ENCODE measurements around the gene GPD2.

GPD2 gene

DNA sequence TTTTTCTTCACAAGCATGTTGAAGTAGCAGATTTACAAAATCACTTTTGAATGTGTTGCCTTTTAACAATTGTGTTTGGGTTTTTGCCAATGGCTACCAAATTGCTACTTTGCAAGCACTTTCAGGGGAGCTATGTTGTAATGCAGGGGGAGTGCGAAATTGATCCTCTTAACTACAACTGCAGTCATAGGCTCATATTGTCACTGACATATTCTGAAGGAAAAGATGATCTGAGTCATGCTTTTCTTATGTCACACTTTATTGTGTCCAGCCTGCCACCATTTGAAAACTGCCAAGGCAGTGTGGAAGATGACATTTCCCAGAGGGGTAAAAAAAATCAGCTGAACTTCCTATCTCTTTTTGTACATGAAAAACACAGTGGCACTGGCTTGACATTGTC, 74.9 kb downstream of the GPD2 start:
- no peak overlapping the region for H3K4me3 ChIP-seq (ENCODE audit: low read depth, low read length)
- TF ChIP-seq POLR2A (IDR thresholded peaks at IDR 0.05; ENCODE audit: extremely low read depth, insufficient read length) (no peak), MYC (IDR thresholded peaks at IDR 0.05; ENCODE audit: low read depth, low read length) (no peak), CTCF (IDR thresholded peaks at IDR 0.05; ENCODE audit: low read depth, low read length) (no peak), MAX (IDR thresholded peaks at IDR 0.05; ENCODE audit: low read depth, low read length) (no peak)
- no peak for DNase-seq (ENCODE audit: low read depth)

DNA sequence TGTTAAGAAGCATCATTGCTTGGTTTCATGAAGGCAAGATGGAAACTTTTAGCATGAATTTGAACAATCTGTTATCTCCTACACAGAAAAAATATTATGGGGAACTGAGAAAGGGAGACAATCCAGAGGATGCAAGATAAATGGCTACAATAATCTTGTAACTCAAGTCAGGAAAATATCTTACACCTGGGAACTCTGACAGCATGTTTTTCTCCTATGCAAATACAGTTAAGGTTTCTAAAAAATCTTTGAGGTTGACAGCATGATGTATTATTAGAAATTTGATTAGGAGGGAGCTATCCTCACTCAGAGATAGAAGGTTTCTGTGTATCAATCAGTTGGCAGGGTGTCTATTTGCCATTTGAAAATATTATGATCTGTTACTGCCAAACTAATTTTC, 75.6 kb downstream of the GPD2 start:
- TF ChIP-seq MAX (IDR thresholded peaks at IDR 0.05; ENCODE audit: low read depth, low read length): no peak
- no peak for TF ChIP-seq CTCF (IDR thresholded peaks at IDR 0.05; ENCODE audit: low read depth, low read length)
- TF ChIP-seq MYC (IDR thresholded peaks at IDR 0.05; ENCODE audit: low read depth, low read length): no peak
- no peak for TF ChIP-seq POLR2A (IDR thresholded peaks at IDR 0.05; ENCODE audit: extremely low read depth, insufficient read length)
- no peak overlapping the region for H3K4me3 ChIP-seq (ENCODE audit: low read depth, low read length)
- no peak for DNase-seq (ENCODE audit: low read depth)

- no peak for TF ChIP-seq MYC (IDR thresholded peaks at IDR 0.05; ENCODE audit: low read depth, low read length)
- TF ChIP-seq CTCF (IDR thresholded peaks at IDR 0.05; ENCODE audit: low read depth, low read length): no peak
- TF ChIP-seq MAX (IDR thresholded peaks at IDR 0.05; ENCODE audit: low read depth, low read length): no peak
- TF ChIP-seq POLR2A (IDR thresholded peaks at IDR 0.05; ENCODE audit: extremely low read depth, insufficient read length): no peak
- no peak for DNase-seq (ENCODE audit: low read depth)
- H3K4me3 ChIP-seq (ENCODE audit: low read depth, low read length): no peak overlapping the region
These were observed 76.3 kb downstream of the GPD2 start for GRCh38 chr2:156512451-156512850.

DNA sequence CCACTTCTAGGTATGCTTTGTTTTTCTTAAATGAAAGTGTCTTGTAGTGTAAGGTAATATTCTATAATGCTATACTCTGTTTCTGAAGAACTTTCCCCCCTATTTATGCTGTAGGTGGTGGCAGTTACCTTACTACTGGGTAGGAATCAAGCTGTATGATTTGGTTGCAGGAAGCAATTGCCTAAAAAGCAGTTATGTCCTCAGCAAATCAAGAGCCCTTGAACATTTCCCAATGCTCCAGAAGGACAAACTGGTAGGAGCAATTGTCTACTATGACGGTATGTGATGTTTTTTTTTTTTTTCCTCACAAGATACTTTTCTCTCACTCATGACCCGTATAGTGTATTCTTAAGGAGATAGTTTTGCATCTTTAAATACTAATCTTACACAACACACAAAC, 77.0 kb downstream of the GPD2 start:
- DNase-seq (ENCODE audit: low read depth): no peak
- no peak overlapping the region for H3K4me3 ChIP-seq (ENCODE audit: low read depth, low read length)
- no peak for TF ChIP-seq MAX (IDR thresholded peaks at IDR 0.05; ENCODE audit: low read depth, low read length)
- TF ChIP-seq CTCF (IDR thresholded peaks at IDR 0.05; ENCODE audit: low read depth, low read length): no peak
- TF ChIP-seq MYC (IDR thresholded peaks at IDR 0.05; ENCODE audit: low read depth, low read length): no peak
- no peak for TF ChIP-seq POLR2A (IDR thresholded peaks at IDR 0.05; ENCODE audit: extremely low read depth, insufficient read length)

- no peak for DNase-seq (ENCODE audit: low read depth)
- no peak for TF ChIP-seq POLR2A (IDR thresholded peaks at IDR 0.05; ENCODE audit: extremely low read depth, insufficient read length)
- no peak for TF ChIP-seq CTCF (IDR thresholded peaks at IDR 0.05; ENCODE audit: low read depth, low read length)
- no peak for TF ChIP-seq MYC (IDR thresholded peaks at IDR 0.05; ENCODE audit: low read depth, low read length)
- no peak for TF ChIP-seq MAX (IDR thresholded peaks at IDR 0.05; ENCODE audit: low read depth, low read length)
- no peak overlapping the region for H3K4me3 ChIP-seq (ENCODE audit: low read depth, low read length)
These were observed 81.2 kb downstream of the GPD2 start for GRCh38 chr2:156517419-156517818.

GRCh38 chr2:156518138-156518537, 82.0 kb downstream of the GPD2 start:
- TF ChIP-seq POLR2A (IDR thresholded peaks at IDR 0.05; ENCODE audit: extremely low read depth, insufficient read length) (no peak), CTCF (IDR thresholded peaks at IDR 0.05; ENCODE audit: low read depth, low read length) (no peak)
- no peak for DNase-seq (ENCODE audit: low read depth)
- no peak overlapping the region for H3K4me3 ChIP-seq (ENCODE audit: low read depth, low read length)
